ENCODE measurements around the gene NOTCH1.

Gene NOTCH1

GRCh38 chr9:136482793-136483588, 62.9 kb downstream of the NOTCH1 start, which contains the start of gene SEC16A:
Gene SEC16A, minus strand, starts transcription at chr9:136483040. Its CDS starts 5,425 bp downstream, at chr9:136477615.
- Histone ChIP-seq H3K36me3 (ENCODE audit: insufficient read depth) (no peaks in the 10 kb centered on the region), H3K27me3 (ENCODE audit: insufficient read depth, low read depth) (peaks cover 32% of the 10 kb centered on the region), H3K4me1 (ENCODE audit: low read depth, poor library complexity, severe bottlenecking) (peaks cover 30% of the 10 kb centered on the region), H3K4me2 (peak within 1 kb of the TSS; percentile 84), H3K4me3 (IDR thresholded peaks at IDR 0.05; ENCODE audit: insufficient read depth, low read depth, low read length) (peak within 1 kb of the TSS; percentile 10), H2AFZ (ENCODE audit: low read depth) (peak within 1 kb of the TSS; percentile 56), H3K9ac (peak within 1 kb of the TSS; percentile 81), H3K27ac (peak within 1 kb of the TSS; percentile 98), H3K79me2 (ENCODE audit: insufficient read depth, low read depth) (peaks cover 48% of the 10 kb centered on the region), H4K20me1 (ENCODE audit: insufficient read depth) (peaks cover 19% of the 10 kb centered on the region; the same call in 1 of the 2 replicates)
- no peak for TF ChIP-seq CTCF (conservative IDR thresholded peaks at IDR 0.05; ENCODE audit: low read depth, low read length)

GRCh38 chr9:136482046-136482792, 63.6 kb downstream of the NOTCH1 start:
- H3K9ac ChIP-seq, result peak overlapping the region; percentile 79
- no peak for TF ChIP-seq CTCF (conservative IDR thresholded peaks at IDR 0.05; ENCODE audit: low read depth, low read length)
- peaks cover 19% of the 10 kb centered on the region; the same call in 1 of the 2 replicates for H4K20me1 ChIP-seq (ENCODE audit: insufficient read depth)
- peak overlapping the region; percentile 26; the same call in 1 of the 2 replicates for H2AFZ ChIP-seq (ENCODE audit: low read depth)
- H3K4me3 ChIP-seq (IDR thresholded peaks at IDR 0.05; ENCODE audit: insufficient read depth, low read depth, low read length), result peak overlapping the region; percentile 10
- no peaks in the 10 kb centered on the region; the same call in 1 of the 2 replicates for H3K36me3 ChIP-seq (ENCODE audit: insufficient read depth)
- H3K27me3 ChIP-seq (ENCODE audit: insufficient read depth, low read depth), result peaks cover 25% of the 10 kb centered on the region
- peak overlapping the region; percentile 66 for H3K27ac ChIP-seq
- H3K4me1 ChIP-seq (ENCODE audit: low read depth, poor library complexity, severe bottlenecking), result peaks cover 30% of the 10 kb centered on the region
- H3K79me2 ChIP-seq (ENCODE audit: insufficient read depth, low read depth), result peaks cover 52% of the 10 kb centered on the region
- H3K4me2 ChIP-seq, result peak overlapping the region; percentile 60

- Histone ChIP-seq H3K4me1 (ENCODE audit: low read depth, poor library complexity, severe bottlenecking) (peaks cover 30% of the 10 kb centered on the region), H3K27me3 (ENCODE audit: insufficient read depth, low read depth) (peaks cover 19% of the 10 kb centered on the region), H3K27ac (peak overlapping the region; percentile 66; the same call in 1 of the 2 replicates), H3K4me2 (peak overlapping the region; percentile 60), H2AFZ (ENCODE audit: low read depth) (no peak overlapping the region), H4K20me1 (ENCODE audit: insufficient read depth) (peaks cover 19% of the 10 kb centered on the region; the same call in 1 of the 2 replicates), H3K79me2 (ENCODE audit: insufficient read depth, low read depth) (peaks cover 52% of the 10 kb centered on the region), H3K36me3 (ENCODE audit: insufficient read depth) (no peaks in the 10 kb centered on the region; the same call in 1 of the 2 replicates), H3K9ac (peak overlapping the region; percentile 79; the same call in 1 of the 2 replicates), H3K4me3 (IDR thresholded peaks at IDR 0.05; ENCODE audit: insufficient read depth, low read depth, low read length) (peak overlapping the region; percentile 10)
- no peak for TF ChIP-seq CTCF (conservative IDR thresholded peaks at IDR 0.05; ENCODE audit: low read depth, low read length)
Measured at GRCh38 chr9:136481558-136481957, 64.3 kb downstream of the NOTCH1 start.

GRCh38 chr9:136476369-136477150, 69.3 kb downstream of the NOTCH1 start:
- H3K27me3 ChIP-seq (ENCODE audit: insufficient read depth, low read depth), result no peaks in the 10 kb centered on the region
- no peak overlapping the region for H3K9ac ChIP-seq
- peaks cover 20% of the 10 kb centered on the region for H3K4me1 ChIP-seq (ENCODE audit: low read depth, poor library complexity, severe bottlenecking)
- H3K79me2 ChIP-seq (ENCODE audit: insufficient read depth, low read depth), result peaks cover 39% of the 10 kb centered on the region
- no peak overlapping the region for H3K4me3 ChIP-seq (IDR thresholded peaks at IDR 0.05; ENCODE audit: insufficient read depth, low read depth, low read length)
- TF ChIP-seq CTCF (conservative IDR thresholded peaks at IDR 0.05; ENCODE audit: low read depth, low read length), result no peak
- H4K20me1 ChIP-seq (ENCODE audit: insufficient read depth), result peaks cover 14% of the 10 kb centered on the region; the same call in 1 of the 2 replicates
- H2AFZ ChIP-seq (ENCODE audit: low read depth), result no peak overlapping the region
- no peak overlapping the region for H3K27ac ChIP-seq
- H3K36me3 ChIP-seq (ENCODE audit: insufficient read depth), result peaks cover 4% of the 10 kb centered on the region; the same call in 1 of the 2 replicates
- no peak overlapping the region for H3K4me2 ChIP-seq
